SK-N-SH (cell line): Measurements from ENCODE around the gene HPRT1. TPM values are rescaled to one million over a fixed set of nuclear protein-coding genes. Genes with fewer than 3 reads are reported as not detected.

Source experiments
- CTCF ChIA-PET: fragments of 300-600, 350-600 bp; formaldehyde crosslinking; extraction: SDS; loops from one replicate; lab custom pipeline; 2021; lab: Yijun Ruan, JAX
- POLR2A ChIA-PET: fragments of 350-600 bp; sonication (Branson Sonifier 250); formaldehyde crosslinking; extraction: SDS; loops from one replicate; lab custom pipeline; 2020; ENCODE audit warnings: antibody characterized with exemption, inconsistent platforms; lab: Yijun Ruan, JAX
- DNase-seq: peaks from one replicate; pipeline ENCODE4 v3.0.0; 2012
- H2AFZ ChIP-seq: fragments of 200-600 bp; sonication (generic); 2 replicates; pipeline ENCODE4 v1.8.1; 2016; ENCODE audit warnings: antibody characterized with exemption, mild to moderate bottlenecking, low read depth
- H3F3A ChIP-seq: fragments of 200-600 bp; sonication (generic); replicated peaks from 2 replicates; pipeline ENCODE3; 2016; ENCODE audit warnings: antibody characterized with exemption, mild to moderate bottlenecking; ENCODE audit not compliant: insufficient read depth
- H3K27ac ChIP-seq, 2 experiments: fragments of 200-500 bp in 1 of 2; fragments of 200-600 bp in 1 of 2; sonication (Bioruptor generic) in 1 of 2; sonication (generic), shearing (Covaris generic) in 1 of 2; 2 replicates each; pipeline versions ENCODE4 v1.5.1 to v1.6.1; 2014 to 2016; ENCODE audit warnings: low read depth in 2 of 2, inconsistent platforms in 1 of 2, low read length in 1 of 2, mild to moderate bottlenecking in 1 of 2, mixed read lengths in 1 of 2
- H3K27me3 ChIP-seq: fragments of 200-600 bp; sonication (generic), shearing (Covaris generic); 2 replicates; pipeline ENCODE4 v1.6.1; 2016; ENCODE audit warnings: mixed run types; ENCODE audit not compliant: insufficient read depth
- H3K36me3 ChIP-seq, 2 experiments: fragments of 200-500 bp in 1 of 2; fragments of 200-600 bp in 1 of 2; sonication (Bioruptor generic) in 1 of 2; sonication (generic) in 1 of 2; replicated peaks in 1 of 2; 2 replicates each; pipeline versions ENCODE3 to v1.5.1; 2014 to 2016; ENCODE audit warnings: low read length in 1 of 2, mild to moderate bottlenecking in 1 of 2; ENCODE audit not compliant: insufficient read depth in 2 of 2, control insufficient read depth in 1 of 2
- H3K4me1 ChIP-seq, 2 experiments: fragments of 200-500 bp in 1 of 2; fragments of 200-600 bp in 1 of 2; sonication (Bioruptor generic) in 1 of 2; sonication (generic), shearing (Covaris generic) in 1 of 2; 2 replicates each; pipeline versions ENCODE4 v1.5.1 to v1.6.1; 2014 to 2016; ENCODE audit warnings: low read depth in 1 of 2, low read length in 1 of 2, mixed run types in 1 of 2; ENCODE audit not compliant: insufficient read depth in 2 of 2, control insufficient read depth in 1 of 2
- H3K4me2 ChIP-seq: fragments of 200-600 bp; sonication (generic), shearing (Covaris generic); 2 replicates; pipeline ENCODE4 v1.6.1; 2017; ENCODE audit warnings: mixed run types
- H3K4me3 ChIP-seq, 2 experiments: fragments of 200-500 bp in 1 of 2; fragments of 200-600 bp in 1 of 2; sonication (Bioruptor generic) in 1 of 2; sonication (generic), shearing (Covaris generic) in 1 of 2; 2 replicates each; pipeline versions ENCODE4 v1.5.1 to v1.8.1; 2014 to 2016; ENCODE audit warnings: low read depth in 2 of 2, inconsistent platforms in 1 of 2, low read length in 1 of 2, mild to moderate bottlenecking in 1 of 2, mixed read lengths in 1 of 2, moderate library complexity in 1 of 2
- H3K79me2 ChIP-seq: fragments of 200-600 bp; sonication (generic); 2 replicates; pipeline ENCODE4 v1.8.1; 2017; ENCODE audit warnings: mild to moderate bottlenecking; ENCODE audit not compliant: insufficient read depth
- H3K9ac ChIP-seq: fragments of 200-600 bp; sonication (generic); 2 replicates; pipeline ENCODE4 v1.6.1; 2017; ENCODE audit warnings: mixed run types
- H3K9me2 ChIP-seq: fragments of 200-600 bp; sonication (generic); 2 replicates; pipeline ENCODE4 v1.6.1; 2017; ENCODE audit warnings: mixed run types
- H3K9me3 ChIP-seq: fragments of 200-600 bp; sonication (generic); 2 replicates; pipeline ENCODE4 v1.6.1; 2017; ENCODE audit warnings: mixed run types, mild to moderate bottlenecking, moderate library complexity
- H4K20me1 ChIP-seq: fragments of 200-600 bp; sonication (generic); 2 replicates; pipeline ENCODE4 v1.6.1; 2017; ENCODE audit warnings: mild to moderate bottlenecking, mixed run types; ENCODE audit not compliant: insufficient read depth
- ELF1 ChIP-seq: IDR thresholded peaks from 2 replicates; pipeline ENCODE4 v1.4.0; 2012
- EP300 ChIP-seq, 2 experiments: IDR thresholded peaks; 2 replicates each; pipeline versions ENCODE4 v1.4.0 to v1.6.1; 2012; ENCODE audit warnings: borderline replicate concordance in 1 of 2, low read depth in 1 of 2, low read length in 1 of 2
- FOSL2 ChIP-seq: IDR thresholded peaks from 2 replicates; pipeline ENCODE4 v1.4.0; 2012; ENCODE audit warnings: low read depth, mild to moderate bottlenecking, moderate library complexity, borderline replicate concordance
- JUND ChIP-seq: IDR thresholded peaks from 2 replicates; pipeline ENCODE4 v1.4.0; 2012
- NFIC ChIP-seq: IDR thresholded peaks from 2 replicates; pipeline ENCODE4 v1.4.0; 2012; ENCODE audit warnings: borderline replicate concordance
- RAD21 ChIP-seq: IDR thresholded peaks from 2 replicates; pipeline ENCODE4 v1.6.1; 2012; ENCODE audit warnings: mild to moderate bottlenecking, low read length
- RFX5 ChIP-seq: IDR thresholded peaks from 2 replicates; pipeline ENCODE4 v1.6.1; 2012; ENCODE audit warnings: mild to moderate bottlenecking, improper control_type of control experiment, low read length
- SMC3 ChIP-seq: IDR thresholded peaks from 2 replicates; pipeline ENCODE4 v1.6.1; 2012; ENCODE audit warnings: low read depth, low read length, improper control_type of control experiment
- TCF12 ChIP-seq: IDR thresholded peaks from 2 replicates; pipeline ENCODE4 v1.4.0; 2012
- TEAD4 ChIP-seq: IDR thresholded peaks from 2 replicates; pipeline ENCODE4 v1.4.0; 2012; ENCODE audit warnings: mild to moderate bottlenecking, borderline replicate concordance; ENCODE audit not compliant: insufficient read depth
- WGBS: methylation state at CpG from one replicate; pipeline ENCODE4 v1.1.6; 2017; ENCODE audit warnings: low lambda C conversion rate; 5-methylcytosine and 5-hydroxymethylcytosine counted together
- polyA plus RNA-seq, 3 experiments: library from polyadenylated mRNA; depleted of rRNA; stranded (reverse); fragments of >200 nt; gene quantifications; 2 replicates each; pipeline ENCODE4 v1.2.3, GENCODE V29; 2012
- TF ChIP-seq, protein P1 (sequence below): IDR thresholded peaks from 2 replicates; pipeline ENCODE4; 2012
- TF ChIP-seq, protein P2 (sequence below): IDR thresholded peaks from 2 replicates; pipeline ENCODE4 v1.6.1; 2012; ENCODE audit warnings: mild to moderate bottlenecking, low read depth, low read length, moderate library complexity
- TF ChIP-seq, protein P3 (sequence below): fragments of 200-600 bp; sonication (generic); IDR thresholded peaks from 2 replicates; pipeline ENCODE4 v1.6.1; 2017; ENCODE audit warnings: antibody characterized with exemption, mild to moderate bottlenecking, moderate library complexity

HPRT1 gene
- polyA plus RNA-seq, 1 of the 3 experiments (the other 2 are of a cell fraction): 42.3 TPM

DNA sequence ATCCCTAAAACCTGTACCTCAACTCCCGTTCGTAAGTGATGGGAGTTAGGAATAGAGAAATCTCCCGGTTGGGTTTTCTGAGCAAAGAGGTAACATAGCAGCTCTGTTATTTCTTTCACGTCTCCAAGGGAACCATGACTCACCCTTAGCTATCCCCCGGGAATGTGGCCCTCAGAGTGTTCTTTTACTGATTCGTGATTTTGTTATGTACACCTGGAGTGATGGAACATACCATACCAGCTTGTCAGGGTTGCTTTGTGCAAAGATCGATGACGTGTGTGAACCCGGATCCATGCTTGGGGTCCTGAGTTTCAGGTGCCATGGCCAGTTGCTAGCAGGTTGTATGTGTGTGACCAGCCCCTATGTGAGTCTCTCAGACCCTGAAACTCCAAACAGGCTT lies 52.6 kb downstream of the HPRT1 start:
- Histone ChIP-seq H4K20me1 (no peaks in the 10 kb centered on the region), H3K4me3 (no peak overlapping the region), H3K9me2 (no peaks in the 10 kb centered on the region), H3K36me3 (peaks cover 0 to 5% of the 10 kb centered on the region in 2 experiments), H3K27me3 (no peaks in the 10 kb centered on the region; the same call in 1 of the 2 replicates), H3K27ac (peak overlapping the region in 1 of 2 experiments; percentile 66; a peak in 2 of 4 replicates), H3K4me2 (peak overlapping the region; percentile 11; the same call in 1 of the 2 replicates), H2AFZ (no peak overlapping the region), H3K79me2 (no peaks in the 10 kb centered on the region), H3K4me1 (peaks cover 0 to 5% of the 10 kb centered on the region in 2 experiments; a peak in 1 of 4 replicates), H3K9ac (peak overlapping the region; percentile 43), H3F3A (peaks cover 10% of the 10 kb centered on the region), H3K9me3 (no peaks in the 10 kb centered on the region)
- POLR2A ChIA-PET: no interaction called here
- CTCF ChIA-PET: no interaction called here
- no peak for TF ChIP-seq RFX5
- no peak for TF ChIP-seq ELF1
- TF ChIP-seq TCF12: peak; percentile 63
- TF ChIP-seq EP300 (IDR thresholded peaks at IDR 0.05; ENCODE audit: borderline replicate concordance in 1 of 2, low read depth in 1 of 2, low read length in 1 of 2): peak in 1 of 2 experiments; percentile 45; a peak in 1 of 4 replicates
- peak; percentile 91 for TF ChIP-seq FOSL2
- TF ChIP-seq JUND: peak; percentile 85
- peak; percentile 51; the same call in 1 of the 2 replicates for TF ChIP-seq TEAD4
- no peak for DNase-seq
- WGBS: 10% methylated on average over 9 of the region's 9 CpGs

DNA sequence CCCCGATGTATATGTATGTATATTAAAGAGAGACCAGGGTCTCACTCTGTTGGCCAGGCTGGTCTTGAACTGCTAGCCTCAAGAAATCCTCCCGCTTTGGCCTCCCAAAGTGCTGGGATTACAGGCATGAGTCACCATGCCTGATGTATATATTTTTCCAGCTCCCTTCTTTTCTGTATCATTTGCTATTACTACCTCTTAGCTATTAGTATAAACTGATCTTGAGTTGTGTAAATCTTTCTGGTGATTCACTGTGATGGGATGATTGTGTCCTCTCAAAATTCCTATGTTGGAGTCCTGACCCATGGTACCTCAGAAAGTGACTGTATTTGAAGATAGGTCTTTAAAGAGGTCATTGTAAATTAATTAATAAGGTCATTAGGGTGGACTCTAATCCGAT lies 53.1 kb downstream of the HPRT1 start:
- peak overlapping the region; percentile 11; the same call in 1 of the 2 replicates for H3K4me2 ChIP-seq
- POLR2A ChIA-PET: no interaction called here
- H3K9ac ChIP-seq: peak overlapping the region; percentile 25; the same call in 1 of the 2 replicates
- CTCF ChIA-PET: no interaction called here
- H3F3A ChIP-seq: peaks cover 10% of the 10 kb centered on the region
- no peaks in the 10 kb centered on the region for H3K79me2 ChIP-seq
- H3K27me3 ChIP-seq: no peaks in the 10 kb centered on the region
- WGBS: 47% methylated on average over 3 of the region's 3 CpGs
- peaks cover 0 to 5% of the 10 kb centered on the region in 2 experiments for H3K36me3 ChIP-seq
- no peak overlapping the region for H2AFZ ChIP-seq
- no peak for DNase-seq
- H4K20me1 ChIP-seq: no peaks in the 10 kb centered on the region
- H3K4me1 ChIP-seq: peaks cover 0 to 5% of the 10 kb centered on the region in 2 experiments; a peak in 1 of 4 replicates
- no peak overlapping the region for H3K4me3 ChIP-seq
- no peak for TF ChIP-seq RFX5
- TF ChIP-seq, protein P1, sequence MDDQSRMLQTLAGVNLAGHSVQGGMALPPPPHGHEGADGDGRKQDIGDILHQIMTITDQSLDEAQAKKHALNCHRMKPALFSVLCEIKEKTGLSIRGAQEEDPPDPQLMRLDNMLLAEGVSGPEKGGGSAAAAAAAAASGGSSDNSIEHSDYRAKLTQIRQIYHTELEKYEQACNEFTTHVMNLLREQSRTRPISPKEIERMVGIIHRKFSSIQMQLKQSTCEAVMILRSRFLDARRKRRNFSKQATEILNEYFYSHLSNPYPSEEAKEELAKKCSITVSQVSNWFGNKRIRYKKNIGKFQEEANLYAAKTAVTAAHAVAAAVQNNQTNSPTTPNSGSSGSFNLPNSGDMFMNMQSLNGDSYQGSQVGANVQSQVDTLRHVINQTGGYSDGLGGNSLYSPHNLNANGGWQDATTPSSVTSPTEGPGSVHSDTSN: no peak
- H3K27ac ChIP-seq: peak overlapping the region in 1 of 2 experiments; percentile 66; a peak in 2 of 4 replicates
- no peaks in the 10 kb centered on the region for H3K9me2 ChIP-seq
- no peaks in the 10 kb centered on the region for H3K9me3 ChIP-seq

DNA sequence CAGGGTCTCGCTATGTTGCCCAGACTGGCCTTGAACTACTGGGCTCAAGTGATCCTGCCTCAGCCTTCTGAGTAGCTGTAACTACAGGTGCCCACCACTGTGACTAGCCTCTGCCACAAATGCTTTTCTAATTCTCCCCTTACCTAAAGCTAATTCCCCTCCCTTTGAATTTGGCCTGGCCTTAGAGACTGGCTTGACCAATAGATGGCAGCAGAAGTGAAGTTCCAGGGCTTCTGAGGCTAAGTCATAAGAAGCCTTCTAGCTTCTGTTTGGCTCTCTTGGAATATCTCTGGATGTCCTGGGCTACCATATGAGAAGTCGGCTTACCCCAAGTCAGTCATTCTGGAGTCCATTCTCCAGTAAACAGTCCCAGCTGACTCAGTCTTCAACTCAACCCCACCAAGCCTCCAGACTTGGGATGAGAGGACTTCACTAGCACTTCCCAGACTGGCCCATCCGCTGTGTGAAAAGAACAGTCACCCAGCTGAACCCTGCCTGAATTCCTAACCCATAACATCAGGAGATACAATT lies 61.0 kb downstream of the HPRT1 start:
- H3K9ac ChIP-seq: no peak overlapping the region
- H3K9me2 ChIP-seq: no peaks in the 10 kb centered on the region
- peak; percentile 61 for DNase-seq
- no peak overlapping the region for H3K4me3 ChIP-seq
- no peaks in the 10 kb centered on the region for H4K20me1 ChIP-seq
- H3K9me3 ChIP-seq: no peaks in the 10 kb centered on the region
- no peak overlapping the region for H3K27ac ChIP-seq
- no peaks in the 10 kb centered on the region for H3K36me3 ChIP-seq
- no peaks in the 10 kb centered on the region for H3K4me1 ChIP-seq
- no peaks in the 10 kb centered on the region for H3K79me2 ChIP-seq
- H3K27me3 ChIP-seq: no peaks in the 10 kb centered on the region
- no peak overlapping the region; the same call in 1 of the 2 replicates for H2AFZ ChIP-seq
- ChIA-PET POLR2A (no interaction called here), CTCF (interaction anchor here (0.6 to 3.1 kb wide), 33 partner anchors 10 to 393 kb away, joined by 3 to 22 read pairs (median 4); no protein-coding TSS in a partner anchor)
- 48% methylated on average over 3 of the region's 3 CpGs for WGBS
- peaks cover 5% of the 10 kb centered on the region for H3F3A ChIP-seq
- H3K4me2 ChIP-seq: no peak overlapping the region
- TF ChIP-seq SMC3: peak; percentile 67
- TF ChIP-seq NFIC: no peak
- TF ChIP-seq, protein P2, sequence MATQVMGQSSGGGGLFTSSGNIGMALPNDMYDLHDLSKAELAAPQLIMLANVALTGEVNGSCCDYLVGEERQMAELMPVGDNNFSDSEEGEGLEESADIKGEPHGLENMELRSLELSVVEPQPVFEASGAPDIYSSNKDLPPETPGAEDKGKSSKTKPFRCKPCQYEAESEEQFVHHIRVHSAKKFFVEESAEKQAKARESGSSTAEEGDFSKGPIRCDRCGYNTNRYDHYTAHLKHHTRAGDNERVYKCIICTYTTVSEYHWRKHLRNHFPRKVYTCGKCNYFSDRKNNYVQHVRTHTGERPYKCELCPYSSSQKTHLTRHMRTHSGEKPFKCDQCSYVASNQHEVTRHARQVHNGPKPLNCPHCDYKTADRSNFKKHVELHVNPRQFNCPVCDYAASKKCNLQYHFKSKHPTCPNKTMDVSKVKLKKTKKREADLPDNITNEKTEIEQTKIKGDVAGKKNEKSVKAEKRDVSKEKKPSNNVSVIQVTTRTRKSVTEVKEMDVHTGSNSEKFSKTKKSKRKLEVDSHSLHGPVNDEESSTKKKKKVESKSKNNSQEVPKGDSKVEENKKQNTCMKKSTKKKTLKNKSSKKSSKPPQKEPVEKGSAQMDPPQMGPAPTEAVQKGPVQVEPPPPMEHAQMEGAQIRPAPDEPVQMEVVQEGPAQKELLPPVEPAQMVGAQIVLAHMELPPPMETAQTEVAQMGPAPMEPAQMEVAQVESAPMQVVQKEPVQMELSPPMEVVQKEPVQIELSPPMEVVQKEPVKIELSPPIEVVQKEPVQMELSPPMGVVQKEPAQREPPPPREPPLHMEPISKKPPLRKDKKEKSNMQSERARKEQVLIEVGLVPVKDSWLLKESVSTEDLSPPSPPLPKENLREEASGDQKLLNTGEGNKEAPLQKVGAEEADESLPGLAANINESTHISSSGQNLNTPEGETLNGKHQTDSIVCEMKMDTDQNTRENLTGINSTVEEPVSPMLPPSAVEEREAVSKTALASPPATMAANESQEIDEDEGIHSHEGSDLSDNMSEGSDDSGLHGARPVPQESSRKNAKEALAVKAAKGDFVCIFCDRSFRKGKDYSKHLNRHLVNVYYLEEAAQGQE: no peak
- TF ChIP-seq, protein P3, sequence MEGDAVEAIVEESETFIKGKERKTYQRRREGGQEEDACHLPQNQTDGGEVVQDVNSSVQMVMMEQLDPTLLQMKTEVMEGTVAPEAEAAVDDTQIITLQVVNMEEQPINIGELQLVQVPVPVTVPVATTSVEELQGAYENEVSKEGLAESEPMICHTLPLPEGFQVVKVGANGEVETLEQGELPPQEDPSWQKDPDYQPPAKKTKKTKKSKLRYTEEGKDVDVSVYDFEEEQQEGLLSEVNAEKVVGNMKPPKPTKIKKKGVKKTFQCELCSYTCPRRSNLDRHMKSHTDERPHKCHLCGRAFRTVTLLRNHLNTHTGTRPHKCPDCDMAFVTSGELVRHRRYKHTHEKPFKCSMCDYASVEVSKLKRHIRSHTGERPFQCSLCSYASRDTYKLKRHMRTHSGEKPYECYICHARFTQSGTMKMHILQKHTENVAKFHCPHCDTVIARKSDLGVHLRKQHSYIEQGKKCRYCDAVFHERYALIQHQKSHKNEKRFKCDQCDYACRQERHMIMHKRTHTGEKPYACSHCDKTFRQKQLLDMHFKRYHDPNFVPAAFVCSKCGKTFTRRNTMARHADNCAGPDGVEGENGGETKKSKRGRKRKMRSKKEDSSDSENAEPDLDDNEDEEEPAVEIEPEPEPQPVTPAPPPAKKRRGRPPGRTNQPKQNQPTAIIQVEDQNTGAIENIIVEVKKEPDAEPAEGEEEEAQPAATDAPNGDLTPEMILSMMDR: peak; percentile 84
- TF ChIP-seq RAD21: peak; percentile 81
